Ishikawa (cell line): ENCODE measurements around the gene OXCT1.

Experiments used
- CEBPB ChIP-seq: IDR thresholded peaks from 2 replicates; pipeline ENCODE4 v1.6.1; 2012
- CREB1 ChIP-seq: IDR thresholded peaks from 2 replicates; pipeline ENCODE4 v1.6.1; 2012; ENCODE audit warnings: low read depth
- EGR1 ChIP-seq: IDR thresholded peaks from 2 replicates; pipeline ENCODE4 v1.6.1; 2012
- EP300 ChIP-seq: IDR thresholded peaks from 2 replicates; pipeline ENCODE4 v1.6.1; 2012; ENCODE audit warnings: borderline replicate concordance
- FOXM1 ChIP-seq: IDR thresholded peaks from 2 replicates; pipeline ENCODE4 v1.6.1; 2012; ENCODE audit warnings: low read depth, borderline replicate concordance
- MAX ChIP-seq: IDR thresholded peaks from 2 replicates; pipeline ENCODE4 v1.6.1; 2012
- NFIC ChIP-seq: IDR thresholded peaks from 2 replicates; pipeline ENCODE4 v1.6.1; 2012
- RAD21 ChIP-seq: IDR thresholded peaks from 2 replicates; pipeline ENCODE4 v1.6.1; 2012; ENCODE audit warnings: low read depth
- REST ChIP-seq: IDR thresholded peaks from 2 replicates; pipeline ENCODE4 v1.6.1; 2012; ENCODE audit warnings: low read depth, mild to moderate bottlenecking
- TAF1 ChIP-seq: IDR thresholded peaks from 2 replicates; pipeline ENCODE4 v1.6.1; 2012; ENCODE audit warnings: low read depth, mild to moderate bottlenecking
- TCF12 ChIP-seq: IDR thresholded peaks from 2 replicates; pipeline ENCODE4 v1.6.1; 2012; ENCODE audit warnings: low read depth
- TEAD4 ChIP-seq: IDR thresholded peaks from 2 replicates; pipeline ENCODE4 v1.6.1; 2012
- USF1 ChIP-seq: IDR thresholded peaks from 2 replicates; pipeline ENCODE4 v1.6.1; 2012
- YY1 ChIP-seq: IDR thresholded peaks from 2 replicates; pipeline ENCODE4 v1.6.1; 2012; ENCODE audit warnings: low read depth
- ZBTB7A ChIP-seq: IDR thresholded peaks from 2 replicates; pipeline ENCODE4 v1.6.1; 2012; ENCODE audit warnings: low read depth

OXCT1 gene

GRCh38 chr5:41832430-41832829, 37.8 kb downstream of the OXCT1 start:
- TF ChIP-seq CEBPB (no peak), CREB1 (no peak), FOXM1 (no peak), EP300 (no peak), MAX (no peak), EGR1 (no peak), TAF1 (no peak), ZBTB7A (no peak), TEAD4 (no peak), RAD21 (no peak), NFIC (no peak), USF1 (no peak), YY1 (no peak), REST (no peak), TCF12 (no peak)

GRCh38 chr5:41831155-41831554, 39.1 kb downstream of the OXCT1 start:
- no peak for TF ChIP-seq FOXM1
- no peak for TF ChIP-seq NFIC
- no peak for TF ChIP-seq MAX
- no peak for TF ChIP-seq TEAD4
- TF ChIP-seq YY1, result no peak
- TF ChIP-seq REST, result no peak
- TF ChIP-seq EGR1, result no peak
- TF ChIP-seq ZBTB7A, result no peak
- TF ChIP-seq USF1, result no peak
- TF ChIP-seq TAF1, result no peak
- no peak for TF ChIP-seq TCF12
- no peak for TF ChIP-seq CREB1
- no peak for TF ChIP-seq EP300
- no peak for TF ChIP-seq RAD21
- no peak for TF ChIP-seq CEBPB

- TF ChIP-seq TEAD4 (no peak), REST (no peak), USF1 (no peak), NFIC (no peak), ZBTB7A (no peak), TAF1 (no peak), EGR1 (no peak), YY1 (no peak), EP300 (no peak), CEBPB (no peak), FOXM1 (no peak), RAD21 (no peak), CREB1 (no peak), TCF12 (no peak), MAX (no peak)
Observed at GRCh38 chr5:41827792-41828191, 42.4 kb downstream of the OXCT1 start.

- TF ChIP-seq YY1, result no peak
- no peak for TF ChIP-seq TEAD4
- no peak for TF ChIP-seq TCF12
- TF ChIP-seq RAD21, result no peak
- no peak for TF ChIP-seq FOXM1
- TF ChIP-seq MAX, result no peak
- TF ChIP-seq CEBPB, result no peak
- TF ChIP-seq NFIC, result no peak
- no peak for TF ChIP-seq CREB1
- no peak for TF ChIP-seq ZBTB7A
- no peak for TF ChIP-seq EP300
- no peak for TF ChIP-seq USF1
- no peak for TF ChIP-seq REST
- no peak for TF ChIP-seq TAF1
- TF ChIP-seq EGR1, result no peak
Observed at GRCh38 chr5:41822036-41822435, 48.2 kb downstream of the OXCT1 start.
